GM12878 (cell line): ENCODE results near the gene EIF4E2. TPM values are rescaled to one million over a fixed set of nuclear protein-coding genes. Genes with fewer than 3 reads are reported as not detected.

ENCODE experiments used
- ATAC-seq: fragments of 200-7000 bp; cut with Tn5 transposase; 3 replicates; pipeline ENCODE4 v1.9.1; 2020; ENCODE audit warnings: mild to moderate bottlenecking, moderate library complexity
- BruUV-seq: library from RNA; stranded (reverse); fragments of 400-500 nt; replicated peaks from 2 replicates; lab custom pipeline; 2021; lab: Mats Ljungman, UMichigan
- CTCF ChIA-PET: fragments of 300-600 bp; sonication (Branson Sonifier 250); formaldehyde crosslinking; extraction: SDS; loops from one replicate; lab custom pipeline; 2021; ENCODE audit warnings: inconsistent platforms; lab: Yijun Ruan, JAX
- POLR2A ChIA-PET: fragments of 350-600 bp; formaldehyde crosslinking; extraction: SDS; loops from one replicate; lab custom pipeline; 2021; ENCODE audit warnings: inconsistent platforms; lab: Charles Lee
- RAD21 ChIA-PET: fragments of 300-600 bp; sonication (Branson Sonifier 250); formaldehyde crosslinking; loops from one replicate; lab custom pipeline; 2023; ENCODE audit warnings: antibody characterized with exemption; ENCODE audit not compliant: unreplicated experiment; lab: Charles Lee
- SMC1A ChIA-PET: fragments of 300-600 bp; sonication (Branson Sonifier 250); formaldehyde crosslinking; loops from one replicate; lab custom pipeline; 2023; ENCODE audit not compliant: unreplicated experiment, uncharacterized antibody; lab: Charles Lee
- DNase-seq: peaks from one replicate; pipeline ENCODE4 v3.0.0-alpha.2; 2011; ENCODE audit warnings: low read depth, low spot score
- FAIRE-seq: peaks from 3 replicates; lab custom pipeline; 2011; peaks lifted over from hg19 to GRCh38; lab: Jason Lieb, UNC
- H2AFZ ChIP-seq: 2 replicates; pipeline ENCODE4 v1.6.0; 2011; ENCODE audit warnings: low read depth, low read length, control low read depth; ENCODE audit not compliant: control insufficient read depth
- H3K27ac ChIP-seq: 2 replicates; pipeline ENCODE4 v1.5.1; 2011; ENCODE audit warnings: control low read depth; ENCODE audit not compliant: control insufficient read depth, insufficient read depth
- H3K27me3 ChIP-seq, 2 experiments: replicated peaks in 1 of 2; 2 replicates each; pipeline versions ENCODE4 v1.6.0 to v1.6.1; 2011; ENCODE audit warnings: low read length in 1 of 2; ENCODE audit not compliant: control insufficient read depth in 2 of 2, insufficient read depth in 2 of 2
- H3K36me3 ChIP-seq, 2 experiments: 2 replicates each; pipeline ENCODE4 v1.5.1; 2011; ENCODE audit warnings: low read length in 1 of 2; ENCODE audit not compliant: control insufficient read depth in 2 of 2, insufficient read depth in 2 of 2
- H3K4me1 ChIP-seq: 2 replicates; pipeline ENCODE4 v1.6.1; 2011; ENCODE audit warnings: mild to moderate bottlenecking, low read length, moderate library complexity, mixed read lengths; ENCODE audit not compliant: control insufficient read depth, insufficient read depth
- H3K4me2 ChIP-seq: 2 replicates; pipeline ENCODE4 v1.6.0; 2011; ENCODE audit warnings: control low read depth; ENCODE audit not compliant: control insufficient read depth, insufficient read depth
- H3K4me3 ChIP-seq: fragments of 200-600 bp; sonication (generic); 2 replicates; pipeline ENCODE4 v1.5.1; 2016
- H3K79me2 ChIP-seq: 2 replicates; pipeline ENCODE4 v1.6.0; 2011; ENCODE audit warnings: low read length; ENCODE audit not compliant: control insufficient read depth, insufficient read depth
- H3K9ac ChIP-seq: 2 replicates; pipeline ENCODE4 v1.8.0; 2011; ENCODE audit warnings: low read length, control low read depth, mixed read lengths; ENCODE audit not compliant: control insufficient read depth, insufficient read depth
- H3K9me3 ChIP-seq: replicated peaks from 3 replicates; pipeline ENCODE4 v1.5.1; 2011; ENCODE audit warnings: mild to moderate bottlenecking, low read length; ENCODE audit not compliant: control insufficient read depth, insufficient read depth
- H4K20me1 ChIP-seq: 2 replicates; pipeline ENCODE4 v1.6.0; 2011; ENCODE audit not compliant: control insufficient read depth, insufficient read depth
- CBFB ChIP-seq: IDR thresholded peaks from 2 replicates; pipeline ENCODE4 v1.6.1; 2016; ENCODE audit warnings: antibody characterized with exemption, low read depth
- CEBPB ChIP-seq, 2 experiments: fragments of 150-350 bp in 1 of 2; IDR thresholded peaks; 2 replicates each; pipeline ENCODE4 v1.6.1; 2012 to 2014; ENCODE audit warnings: low read depth in 2 of 2, low read length in 2 of 2, borderline replicate concordance in 1 of 2, inconsistent platforms in 1 of 2
- EP300 ChIP-seq, 2 experiments: fragments of 150-350 bp in 1 of 2; IDR thresholded peaks; 2 replicates each; pipeline ENCODE4 v1.6.1; 2011 to 2012; ENCODE audit warnings: low read depth in 2 of 2, low read length in 2 of 2, borderline replicate concordance in 1 of 2, improper control_type of control experiment in 1 of 2, inconsistent platforms in 1 of 2; ENCODE audit not compliant: control insufficient read depth in 1 of 2
- FOXM1 ChIP-seq: IDR thresholded peaks from 2 replicates; pipeline ENCODE4 v1.6.1; 2012; ENCODE audit warnings: low read depth, mild to moderate bottlenecking, inconsistent platforms, low read length, moderate library complexity
- HDGF ChIP-seq: fragments of 450-650 bp; IDR thresholded peaks from 2 replicates; pipeline ENCODE4 v1.6.1; 2016; ENCODE audit warnings: antibody characterized with exemption
- IKZF2 ChIP-seq, 2 experiments: fragments of 450-650 bp; IDR thresholded peaks; 2 replicates each; pipeline ENCODE4 v1.6.1; 2017; ENCODE audit warnings: mild to moderate bottlenecking in 2 of 2, moderate library complexity in 2 of 2
- KAT2A ChIP-seq: conservative IDR thresholded peaks from 2 replicates; pipeline ENCODE4 v1.6.1; 2011; ENCODE audit warnings: low read depth, low read length; ENCODE audit not compliant: control insufficient read depth
- RELB ChIP-seq: fragments of 450-650 bp; IDR thresholded peaks from 2 replicates; pipeline ENCODE4 v1.6.1; 2017; ENCODE audit warnings: low read depth, mild to moderate bottlenecking, moderate library complexity
- RUNX3 ChIP-seq: IDR thresholded peaks from 2 replicates; pipeline ENCODE4 v1.6.1; 2012; ENCODE audit warnings: low read length, inconsistent platforms
- TCF3 ChIP-seq: IDR thresholded peaks from 2 replicates; pipeline ENCODE4 v1.6.1; 2012; ENCODE audit warnings: low read depth, mild to moderate bottlenecking, low read length, borderline replicate concordance; ENCODE audit not compliant: insufficient read depth
- ZSCAN29 ChIP-seq: fragments of 450-650 bp; IDR thresholded peaks from 2 replicates; pipeline ENCODE4 v1.6.1; 2017; ENCODE audit warnings: mild to moderate bottlenecking, moderate library complexity
- WGBS: methylation state at CpG from one replicate; pipeline ENCODE4 v1.1.6; 2016; ENCODE audit warnings: low lambda C conversion rate; ENCODE audit not compliant: insufficient replicate concordance, insufficient coverage; ENCODE audit errors: missing lambda C conversion rate; 5-methylcytosine and 5-hydroxymethylcytosine counted together
- in situ Hi-C: fragments of 300-500 bp; cut with MboI; formaldehyde crosslinking; loops from 9 replicates; pipeline ENCODE4 v1.14.3; 2018; ENCODE audit warnings: mixed read lengths
- intact Hi-C: fragments of 100-400 bp; cut with micrococcal nuclease; formaldehyde crosslinking; loops from one replicate; pipeline ENCODE4 v1.14.2; 2022; ENCODE audit not compliant: unreplicated experiment
- polyA plus RNA-seq, 11 experiments: library from polyadenylated mRNA; depleted of rRNA in 4 of 11; unstranded in 6 of 11; stranded (reverse) in 5 of 11; fragments of >200 nt; fragmentation: Nextera tagmentation in 4 of 11; fragmentation: Illumina TruSeq in 1 of 11; extraction: Ambion mirVana in 4 of 11; extraction: Trizol in 1 of 11; gene quantifications; 1 replicate in 1 of 11; 2 replicates in 10 of 11; pipeline versions ENCODE4 v1.2.1 to v1.2.3, GENCODE V29; 2011 to 2016; ENCODE audit warnings: inconsistent platforms in 2 of 11, missing spikeins in 2 of 11, low read depth in 1 of 11
- total RNA-seq, 4 experiments: library from RNA; depleted of rRNA in 3 of 4; stranded (reverse); fragments of >200 nt in 3 of 4; fragmentation: Illumina TruSeq in 1 of 4; extraction: Trizol in 1 of 4; gene quantifications; 2 replicates each; pipeline versions ENCODE4 v1.2.1 to v1.2.3, GENCODE V29; 2013 to 2021
- TF ChIP-seq, protein P1 (sequence below): fragments of 450-650 bp; IDR thresholded peaks from 2 replicates; pipeline ENCODE4 v1.6.1; 2017; ENCODE audit warnings: borderline replicate concordance
- TF ChIP-seq, protein P2 (sequence below): IDR thresholded peaks from 2 replicates; pipeline ENCODE4 v1.6.1; 2011; ENCODE audit warnings: borderline replicate concordance, low read depth, mild to moderate bottlenecking, moderate library complexity, mixed read lengths, low read length; ENCODE audit not compliant: insufficient read depth; ENCODE audit errors: extremely low read length

Gene EIF4E2
- total and polyA plus RNA-seq, 10 of the 15 experiments (the other 5 are each of a cell fraction or from before 2014, with no cell fraction given) = 56.1 to 158 (median 110) TPM

DNA sequence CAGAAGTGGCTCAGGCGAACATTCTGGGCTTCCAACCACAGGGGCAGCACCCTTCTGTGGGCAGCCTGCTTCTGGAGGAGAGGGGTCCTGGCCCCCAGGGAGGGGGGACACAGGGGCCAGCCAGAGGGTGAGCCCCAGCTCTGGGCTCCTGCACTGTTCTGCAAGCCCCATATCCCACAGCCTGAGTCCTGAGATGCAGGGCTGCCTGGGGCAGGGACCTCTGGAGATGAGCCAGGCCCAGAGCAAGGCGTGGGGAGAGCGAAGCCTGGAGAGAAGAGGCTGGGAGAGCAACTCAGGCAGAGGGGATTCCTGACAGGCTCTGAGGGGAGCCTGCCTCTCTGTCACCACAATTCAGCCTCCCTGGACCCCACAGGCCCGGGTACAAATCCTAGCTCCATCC is 43.8 kb upstream of the EIF4E2 start (continued):
- TF ChIP-seq, protein P1, sequence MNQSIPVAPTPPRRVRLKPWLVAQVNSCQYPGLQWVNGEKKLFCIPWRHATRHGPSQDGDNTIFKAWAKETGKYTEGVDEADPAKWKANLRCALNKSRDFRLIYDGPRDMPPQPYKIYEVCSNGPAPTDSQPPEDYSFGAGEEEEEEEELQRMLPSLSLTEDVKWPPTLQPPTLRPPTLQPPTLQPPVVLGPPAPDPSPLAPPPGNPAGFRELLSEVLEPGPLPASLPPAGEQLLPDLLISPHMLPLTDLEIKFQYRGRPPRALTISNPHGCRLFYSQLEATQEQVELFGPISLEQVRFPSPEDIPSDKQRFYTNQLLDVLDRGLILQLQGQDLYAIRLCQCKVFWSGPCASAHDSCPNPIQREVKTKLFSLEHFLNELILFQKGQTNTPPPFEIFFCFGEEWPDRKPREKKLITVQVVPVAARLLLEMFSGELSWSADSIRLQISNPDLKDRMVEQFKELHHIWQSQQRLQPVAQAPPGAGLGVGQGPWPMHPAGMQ = no peak
- TF ChIP-seq ZSCAN29 = no peak
- TF ChIP-seq RELB = no peak
- TF ChIP-seq HDGF = no peak
- no peak for TF ChIP-seq KAT2A
- TF ChIP-seq EP300 (IDR thresholded peaks at IDR 0.05; ENCODE audit: borderline replicate concordance in 1 of 2, control insufficient read depth in 1 of 2, low read depth in 2 of 2, low read length in 2 of 2) = no peak
- no peak for TF ChIP-seq CEBPB (IDR thresholded peaks at IDR 0.05; ENCODE audit: borderline replicate concordance in 1 of 2, low read depth in 2 of 2, low read length in 2 of 2)

GRCh38 chr2:232508251-232508650 is 42.2 kb upstream of the EIF4E2 start:
- 33% methylated on average over 7 of the region's 7 CpGs for WGBS
- Histone ChIP-seq H3K79me2 (no peaks in the 10 kb centered on the region), H3K9ac (no peak overlapping the region), H3K36me3 (no peaks in the 10 kb centered on the region), H3K4me1 (no peaks in the 10 kb centered on the region), H3K4me2 (no peak overlapping the region), H4K20me1 (no peaks in the 10 kb centered on the region), H3K9me3 (no peaks in the 10 kb centered on the region)
- no peak for ATAC-seq
- intact Hi-C loops (no loop called here), in situ Hi-C loops (no loop called here)
- SMC1A ChIA-PET = no interaction called here
- FAIRE-seq = no peak
- CTCF ChIA-PET = no interaction called here
- POLR2A ChIA-PET = no interaction called here
- TF ChIP-seq RUNX3 = no peak
- no peak for TF ChIP-seq CBFB
- TF ChIP-seq TCF3 = no peak
- TF ChIP-seq, protein P2, sequence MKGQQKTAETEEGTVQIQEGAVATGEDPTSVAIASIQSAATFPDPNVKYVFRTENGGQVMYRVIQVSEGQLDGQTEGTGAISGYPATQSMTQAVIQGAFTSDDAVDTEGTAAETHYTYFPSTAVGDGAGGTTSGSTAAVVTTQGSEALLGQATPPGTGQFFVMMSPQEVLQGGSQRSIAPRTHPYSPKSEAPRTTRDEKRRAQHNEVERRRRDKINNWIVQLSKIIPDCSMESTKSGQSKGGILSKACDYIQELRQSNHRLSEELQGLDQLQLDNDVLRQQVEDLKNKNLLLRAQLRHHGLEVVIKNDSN = no peak
- TF ChIP-seq IKZF2 (IDR thresholded peaks at IDR 0.05) = no peak
- TF ChIP-seq FOXM1 = no peak
- TF ChIP-seq, all 136 proteins: peak for 0
- no peak for DNase-seq
- no TSS peak for BruUV-seq
- RAD21 ChIA-PET = no interaction called here
- Histone ChIP-seq H2AFZ (no peak overlapping the region), H3K4me3 (no peak overlapping the region), H3K27ac (no peak overlapping the region), H3K27me3 (peaks cover 5 to 7% of the 10 kb centered on the region in 2 experiments)
